Measurements from ENCODE around the gene FGG.

FGG gene

GRCh38 chr4:154626793-154627484 lies 14.5 kb upstream of the FGG start:
- Histone ChIP-seq H3K9me3 (ENCODE audit: control insufficient read depth, low read length) (no peaks in the 10 kb centered on the region), H3K36me3 (ENCODE audit: control insufficient read depth, insufficient read depth, low read length) (no peaks in the 10 kb centered on the region), H3K27me3 (ENCODE audit: control insufficient read depth, insufficient read depth, low read length, poor library complexity, severe bottlenecking) (peaks cover 34% of the 10 kb centered on the region), H3K27ac (ENCODE audit: insufficient read depth, low read depth, low read length, poor library complexity, severe bottlenecking) (no peak overlapping the region), H3K4me1 (ENCODE audit: control insufficient read depth, insufficient read depth, low read length) (no peaks in the 10 kb centered on the region), H3K4me3 (ENCODE audit: insufficient read depth, low read depth, low read length) (peak overlapping the region; percentile 27)
- WGBS, 2 experiments = 6% methylated on average over 48 of the region's 48 CpGs

- no peak overlapping the region for H3K4me3 ChIP-seq (ENCODE audit: insufficient read depth, low read depth, low read length)
- no peak overlapping the region for H3K27ac ChIP-seq (ENCODE audit: insufficient read depth, low read depth, low read length, poor library complexity, severe bottlenecking)
- H3K36me3 ChIP-seq (ENCODE audit: control insufficient read depth, insufficient read depth, low read length) = no peaks in the 10 kb centered on the region
- no peaks in the 10 kb centered on the region for H3K4me1 ChIP-seq (ENCODE audit: control insufficient read depth, insufficient read depth, low read length)
- peaks cover 34% of the 10 kb centered on the region for H3K27me3 ChIP-seq (ENCODE audit: control insufficient read depth, insufficient read depth, low read length, poor library complexity, severe bottlenecking)
- H3K9me3 ChIP-seq (ENCODE audit: control insufficient read depth, low read length) = no peaks in the 10 kb centered on the region
- WGBS, 2 experiments = 87 to 88% methylated on average over 3 of the region's 3 CpGs
These were observed 13.5 kb upstream of the FGG start for GRCh38 chr4:154625971-154626370.

- no peak overlapping the region for H3K4me3 ChIP-seq (ENCODE audit: insufficient read depth, low read depth, low read length)
- H3K27me3 ChIP-seq (ENCODE audit: control insufficient read depth, insufficient read depth, low read length, poor library complexity, severe bottlenecking) = peaks cover 33% of the 10 kb centered on the region
- no peak overlapping the region for H3K27ac ChIP-seq (ENCODE audit: insufficient read depth, low read depth, low read length, poor library complexity, severe bottlenecking)
- no peaks in the 10 kb centered on the region for H3K36me3 ChIP-seq (ENCODE audit: control insufficient read depth, insufficient read depth, low read length)
- WGBS, 2 experiments = 91 to 94% methylated on average over 7 of the region's 7 CpGs
- no peaks in the 10 kb centered on the region for H3K4me1 ChIP-seq (ENCODE audit: control insufficient read depth, insufficient read depth, low read length)
- no peaks in the 10 kb centered on the region for H3K9me3 ChIP-seq (ENCODE audit: control insufficient read depth, low read length)
These were observed 11.5 kb upstream of the FGG start for GRCh38 chr4:154623995-154624394.

DNA sequence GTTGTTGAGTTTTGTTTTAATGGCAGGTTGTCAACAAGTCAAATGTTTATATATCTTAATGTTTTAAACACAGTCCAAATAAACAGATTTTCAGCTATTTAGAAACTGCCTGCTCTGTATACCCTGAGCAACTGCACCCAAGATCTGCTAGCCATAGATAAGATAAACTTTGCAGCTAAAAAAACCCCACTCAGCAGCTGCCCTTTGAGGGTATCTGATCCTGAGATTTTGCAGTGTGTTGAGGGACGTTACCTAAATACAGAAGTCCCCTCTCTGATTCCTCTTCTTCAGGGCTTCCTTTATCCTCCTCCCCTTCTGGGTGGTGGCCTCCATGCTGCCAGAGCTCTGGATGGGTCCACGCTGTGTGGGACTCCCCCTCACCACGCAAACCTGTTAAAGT lies 11.0 kb upstream of the FGG start:
- Histone ChIP-seq H3K9me3 (ENCODE audit: control insufficient read depth, low read length) (no peaks in the 10 kb centered on the region), H3K27ac (ENCODE audit: insufficient read depth, low read depth, low read length, poor library complexity, severe bottlenecking) (no peak overlapping the region), H3K36me3 (ENCODE audit: control insufficient read depth, insufficient read depth, low read length) (no peaks in the 10 kb centered on the region), H3K4me3 (ENCODE audit: insufficient read depth, low read depth, low read length) (no peak overlapping the region), H3K27me3 (ENCODE audit: control insufficient read depth, insufficient read depth, low read length, poor library complexity, severe bottlenecking) (peaks cover 27% of the 10 kb centered on the region), H3K4me1 (ENCODE audit: control insufficient read depth, insufficient read depth, low read length) (no peaks in the 10 kb centered on the region)
- WGBS, 2 experiments = 83 to 96% methylated on average over 3 of the region's 3 CpGs

DNA sequence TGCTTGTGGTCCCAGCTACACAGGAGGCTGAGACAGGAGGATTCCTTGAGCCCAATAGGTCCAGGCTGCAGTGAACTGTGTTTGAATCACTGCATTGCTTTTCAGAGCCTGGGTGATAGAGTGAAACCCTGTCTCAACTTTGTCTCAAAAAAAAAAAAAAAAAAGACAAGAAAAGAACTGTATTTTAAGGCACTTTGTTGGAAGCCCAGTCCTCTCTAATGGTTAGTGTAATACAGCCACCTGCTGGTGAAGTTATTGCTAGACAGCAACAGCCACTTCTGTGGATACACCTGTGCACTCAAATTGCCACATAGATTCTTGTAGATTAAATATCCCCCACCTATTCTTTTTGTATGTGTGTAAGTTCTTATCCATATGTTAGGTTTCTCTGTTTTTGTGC lies 10.1 kb upstream of the FGG start:
- Histone ChIP-seq H3K36me3 (ENCODE audit: control insufficient read depth, insufficient read depth, low read length) (no peaks in the 10 kb centered on the region), H3K9me3 (ENCODE audit: control insufficient read depth, low read length) (no peaks in the 10 kb centered on the region), H3K27me3 (ENCODE audit: control insufficient read depth, insufficient read depth, low read length, poor library complexity, severe bottlenecking) (peaks cover 19% of the 10 kb centered on the region), H3K4me1 (ENCODE audit: control insufficient read depth, insufficient read depth, low read length) (no peaks in the 10 kb centered on the region), H3K27ac (ENCODE audit: insufficient read depth, low read depth, low read length, poor library complexity, severe bottlenecking) (no peak overlapping the region), H3K4me3 (ENCODE audit: insufficient read depth, low read depth, low read length) (no peak overlapping the region)

- Histone ChIP-seq H3K36me3 (ENCODE audit: control insufficient read depth, insufficient read depth, low read length) (no peaks in the 10 kb centered on the region), H3K27ac (ENCODE audit: insufficient read depth, low read depth, low read length, poor library complexity, severe bottlenecking) (no peak overlapping the region), H3K4me1 (ENCODE audit: control insufficient read depth, insufficient read depth, low read length) (no peaks in the 10 kb centered on the region), H3K27me3 (ENCODE audit: control insufficient read depth, insufficient read depth, low read length, poor library complexity, severe bottlenecking) (no peaks in the 10 kb centered on the region), H3K9me3 (ENCODE audit: control insufficient read depth, low read length) (no peaks in the 10 kb centered on the region), H3K4me3 (ENCODE audit: insufficient read depth, low read depth, low read length) (no peak overlapping the region)
- 32 to 41% methylated on average over 1 of the region's 1 CpG for WGBS, 2 experiments
These were observed 7.7 kb upstream of the FGG start for GRCh38 chr4:154620111-154620510.

DNA sequence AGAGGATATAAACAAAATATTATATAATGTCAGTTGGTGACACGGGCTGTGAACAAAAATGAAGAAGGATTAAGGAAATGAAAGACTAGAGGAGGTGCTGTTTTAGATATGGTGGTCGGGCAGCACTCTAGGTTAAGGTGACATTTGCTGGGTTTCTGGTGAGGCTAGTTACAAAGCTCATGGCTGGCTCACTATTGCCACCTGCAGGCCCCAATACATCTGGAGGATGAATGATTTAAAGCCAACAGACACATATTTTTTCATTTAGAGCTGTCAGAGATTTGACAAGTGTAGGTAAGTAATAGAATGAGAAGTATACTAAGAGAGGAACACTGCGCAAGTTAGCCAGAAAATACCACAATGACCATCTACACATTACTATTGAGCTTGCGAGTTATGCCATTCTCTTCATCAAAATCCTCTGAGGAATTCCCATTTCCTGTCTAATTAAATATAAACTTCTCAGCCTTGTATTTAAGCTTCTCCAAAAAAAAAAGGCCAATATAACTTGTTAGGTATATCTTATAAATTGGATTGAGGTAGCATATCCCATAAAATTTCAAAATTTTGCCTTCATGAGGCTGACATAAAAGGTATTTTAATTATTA lies 6.4 kb upstream of the FGG start:
- no peak overlapping the region for H3K27ac ChIP-seq (ENCODE audit: insufficient read depth, low read depth, low read length, poor library complexity, severe bottlenecking)
- no peak overlapping the region for H3K4me3 ChIP-seq (ENCODE audit: insufficient read depth, low read depth, low read length)
- no peaks in the 10 kb centered on the region for H3K4me1 ChIP-seq (ENCODE audit: control insufficient read depth, insufficient read depth, low read length)
- 50 to 56% methylated on average over 4 of the region's 4 CpGs for WGBS, 2 experiments
- no peaks in the 10 kb centered on the region for H3K36me3 ChIP-seq (ENCODE audit: control insufficient read depth, insufficient read depth, low read length)
- H3K9me3 ChIP-seq (ENCODE audit: control insufficient read depth, low read length) = no peaks in the 10 kb centered on the region
- no peaks in the 10 kb centered on the region for H3K27me3 ChIP-seq (ENCODE audit: control insufficient read depth, insufficient read depth, low read length, poor library complexity, severe bottlenecking)

- Histone ChIP-seq H3K27me3 (ENCODE audit: control insufficient read depth, insufficient read depth, low read length, poor library complexity, severe bottlenecking) (no peaks in the 10 kb centered on the region), H3K27ac (ENCODE audit: insufficient read depth, low read depth, low read length, poor library complexity, severe bottlenecking) (no peak overlapping the region), H3K4me3 (ENCODE audit: insufficient read depth, low read depth, low read length) (no peak overlapping the region), H3K4me1 (ENCODE audit: control insufficient read depth, insufficient read depth, low read length) (no peaks in the 10 kb centered on the region), H3K36me3 (ENCODE audit: control insufficient read depth, insufficient read depth, low read length) (no peaks in the 10 kb centered on the region), H3K9me3 (ENCODE audit: control insufficient read depth, low read length) (no peaks in the 10 kb centered on the region)
- WGBS, 2 experiments = 88 to 91% methylated on average over 3 to 5 of the region's 5 CpGs
These were observed 5.4 kb upstream of the FGG start for GRCh38 chr4:154617820-154618317.

- H3K4me3 ChIP-seq (ENCODE audit: insufficient read depth, low read depth, low read length) = no peak overlapping the region
- H3K4me1 ChIP-seq (ENCODE audit: control insufficient read depth, insufficient read depth, low read length) = no peaks in the 10 kb centered on the region
- H3K36me3 ChIP-seq (ENCODE audit: control insufficient read depth, insufficient read depth, low read length) = no peaks in the 10 kb centered on the region
- no peaks in the 10 kb centered on the region for H3K27me3 ChIP-seq (ENCODE audit: control insufficient read depth, insufficient read depth, low read length, poor library complexity, severe bottlenecking)
- no peak overlapping the region for H3K27ac ChIP-seq (ENCODE audit: insufficient read depth, low read depth, low read length, poor library complexity, severe bottlenecking)
- H3K9me3 ChIP-seq (ENCODE audit: control insufficient read depth, low read length) = no peaks in the 10 kb centered on the region
- 93 to 94% methylated on average over 1 to 2 of the region's 2 CpGs for WGBS, 2 experiments
These were observed 4.3 kb upstream of the FGG start for GRCh38 chr4:154616731-154617130.

- Histone ChIP-seq H3K27me3 (ENCODE audit: control insufficient read depth, insufficient read depth, low read length, poor library complexity, severe bottlenecking) (no peaks in the 10 kb centered on the region), H3K27ac (ENCODE audit: insufficient read depth, low read depth, low read length, poor library complexity, severe bottlenecking) (no peak overlapping the region), H3K36me3 (ENCODE audit: control insufficient read depth, insufficient read depth, low read length) (no peaks in the 10 kb centered on the region), H3K4me3 (ENCODE audit: insufficient read depth, low read depth, low read length) (no peak overlapping the region), H3K9me3 (ENCODE audit: control insufficient read depth, low read length) (no peaks in the 10 kb centered on the region), H3K4me1 (ENCODE audit: control insufficient read depth, insufficient read depth, low read length) (no peaks in the 10 kb centered on the region)
- 89 to 94% methylated on average over 4 of the region's 4 CpGs for WGBS, 2 experiments
These were observed 3.8 kb upstream of the FGG start for GRCh38 chr4:154616287-154616686.

Data from ectodermal cell (in vitro differentiated cells).